ENCODE data around the gene ZNF648.
"Not testable (repeated sequence)": the region's sequence is repeated elsewhere in the genome, so short reads cannot be mapped to it uniquely, and the experiment has no call there.

The ZNF648 gene

GRCh38 chr1:182095946-182096345, 34.4 kb upstream of the ZNF648 start:
- TF ChIP-seq ZFX (IDR thresholded peaks at IDR 0.05; ENCODE audit: borderline replicate concordance) (no peak), CTCF (IDR thresholded peaks at IDR 0.05) (no peak)
- H3K27ac ChIP-seq = no peak overlapping the region

- H3K27ac ChIP-seq = not testable (repeated sequence)
These were observed 33.0 kb upstream of the ZNF648 start for GRCh38 chr1:182094514-182095005.

- H3K27ac ChIP-seq = no peak overlapping the region
- TF ChIP-seq ZFX (IDR thresholded peaks at IDR 0.05; ENCODE audit: borderline replicate concordance) (no peak), CTCF (IDR thresholded peaks at IDR 0.05) (no peak)
These were observed 32.3 kb upstream of the ZNF648 start for GRCh38 chr1:182093781-182094180.

GRCh38 chr1:182092336-182092735, 30.8 kb upstream of the ZNF648 start:
- H3K27ac ChIP-seq = no peak overlapping the region
- TF ChIP-seq CTCF (IDR thresholded peaks at IDR 0.05) (no peak), ZFX (IDR thresholded peaks at IDR 0.05; ENCODE audit: borderline replicate concordance) (no peak)

- H3K27ac ChIP-seq = no peak overlapping the region
- TF ChIP-seq CTCF (IDR thresholded peaks at IDR 0.05) (no peak), ZFX (IDR thresholded peaks at IDR 0.05; ENCODE audit: borderline replicate concordance) (no peak)
These were observed 29.6 kb upstream of the ZNF648 start for GRCh38 chr1:182091083-182091482.

- TF ChIP-seq ZFX (IDR thresholded peaks at IDR 0.05; ENCODE audit: borderline replicate concordance) = no peak
- no peak for TF ChIP-seq CTCF (IDR thresholded peaks at IDR 0.05)
- no peak overlapping the region for H3K27ac ChIP-seq
These were observed 26.3 kb upstream of the ZNF648 start for GRCh38 chr1:182087719-182088350.

- H3K27ac ChIP-seq = no peak overlapping the region
- TF ChIP-seq ZFX (IDR thresholded peaks at IDR 0.05; ENCODE audit: borderline replicate concordance) = no peak
- no peak for TF ChIP-seq CTCF (IDR thresholded peaks at IDR 0.05)
These were observed 25.8 kb upstream of the ZNF648 start for GRCh38 chr1:182087304-182087703.

- no peak for TF ChIP-seq ZFX (IDR thresholded peaks at IDR 0.05; ENCODE audit: borderline replicate concordance)
- no peak for TF ChIP-seq CTCF (IDR thresholded peaks at IDR 0.05)
- no peak overlapping the region for H3K27ac ChIP-seq
These were observed 25.1 kb upstream of the ZNF648 start for GRCh38 chr1:182086620-182087019.

All from 22Rv1 (cell line).